Heart right ventricle (tissue), 16 donors: ENCODE results near the gene RENBP. TPM values are rescaled to one million over a fixed set of nuclear protein-coding genes. Genes with fewer than 3 reads are reported as not detected.

Experiments
- ATAC-seq, 8 donors: fragments of 200-7000 bp; cut with Tn5 transposase; one replicate each; pipeline ENCODE4 v1.9.1; 2020; ENCODE audit warnings: mild to moderate bottlenecking in 8 of 8, moderate library complexity in 8 of 8, moderate number of reproducible peaks in 1 of 8
- DNase-seq, 2 donors: peaks; one replicate each; pipeline ENCODE4 v3.0.0-alpha.2; 2020
- H3K27ac ChIP-seq, 10 donors: fragments of 200-600 bp; sonication (generic) in 2 of 10; one replicate each; pipeline versions ENCODE4 v1.5.0 to v1.8.0; 2020 to 2022; ENCODE audit warnings: mild to moderate bottlenecking in 3 of 10
- H3K27me3 ChIP-seq, 7 donors: fragments of 200-600 bp; one replicate each; pipeline ENCODE4 v1.8.0; 2021 to 2022; ENCODE audit warnings: mild to moderate bottlenecking in 2 of 7
- H3K36me3 ChIP-seq, 9 donors: fragments of 200-600 bp; sonication (generic) in 1 of 9; one replicate each; pipeline versions ENCODE4 v1.5.0 to v1.8.0; 2020 to 2022; ENCODE audit warnings: mild to moderate bottlenecking in 2 of 9
- H3K4me1 ChIP-seq, 9 donors: fragments of 200-600 bp; sonication (generic) in 1 of 9; one replicate each; pipeline versions ENCODE4 v1.5.0 to v1.8.0; 2020 to 2022; ENCODE audit warnings: mild to moderate bottlenecking in 4 of 9
- H3K4me3 ChIP-seq, 10 donors: fragments of 200-600 bp; sonication (generic) in 2 of 10; one replicate each; pipeline versions ENCODE4 v1.5.0 to v1.8.0; 2020 to 2022; ENCODE audit warnings: mild to moderate bottlenecking in 7 of 10, moderate library complexity in 2 of 10
- H3K9me3 ChIP-seq, 11 donors: fragments of 200-600 bp in 10 of 11; sonication (generic) in 2 of 11; one replicate each; pipeline versions ENCODE4 v1.5.0 to v1.8.0; 2013 to 2022; ENCODE audit warnings: mild to moderate bottlenecking in 2 of 11, control low read depth in 1 of 11, moderate library complexity in 1 of 11
- CTCF ChIP-seq, 9 donors: fragments of 200-600 bp; sonication (generic) in 2 of 9; IDR thresholded peaks; one replicate each; pipeline versions ENCODE4 v1.5.0 to v1.8.0; 2021 to 2022; ENCODE audit warnings: antibody characterized with exemption in 9 of 9, mild to moderate bottlenecking in 5 of 9, moderate library complexity in 1 of 9
- WGBS, 2 donors: extraction: QIAGEN DNeasy Blood & Tissue Kit; methylation state at CpG; one replicate each; pipeline ENCODE4 v1.1.7; 2013; ENCODE audit warnings: inconsistent platforms in 1 of 2; 5-methylcytosine and 5-hydroxymethylcytosine counted together
- intact Hi-C, 10 donors: fragments of 100-400 bp; cut with DNase I; formaldehyde crosslinking; loops; one replicate each; pipeline versions ENCODE4 v1.11.1 to v1.14.2; 2022
- polyA plus RNA-seq, 2 donors: library from polyadenylated mRNA; stranded (reverse); fragments of 200-250 nt; gene quantifications; one replicate each; pipeline ENCODE4 v1.2.3, GENCODE V29; 2013
- total RNA-seq, 10 donors: library from RNA; stranded (reverse); fragmentation: NEBNext Ultra II Directional in 3 of 10; extraction: Animal tissue kit (Norgen Biotek cat#: 25700) in 3 of 10; gene quantifications; one replicate each; pipeline versions ENCODE4 v1.2.1 to v1.2.4, GENCODE V29; 2021 to 2023
- donor health status: Arrhythmogenic right ventricular cardiomyopathy.
- donor health status: ischemic (EF 13 %, LVEDD 7.1; RV severe dilation, severe dysfunction).
- donor health status: healthy with polysubstance abuse.
- donor health status: DM: no; HTN: yes; CAD: no.
- donor health status: DM: no; HTN: no; CAD: no.
- donor health status: ischemic (EF 25% LVEDD 6.9; RV normal size, moderate dysfunction).
- donor health status: ischemic (EF 25% LVEDD 5.7; RV mildly dilated, moderate dysfunction).
- donor health status: healthy.
- donor health status: DM: yes; HTN: yes; CAD: no.
- donor health status: Ischemic cardiomyopathy.
- donor health status: ischemic (EF 35%, LVEDD 5.7; RV mildly dilated, moderate dysfunction).
- donor health status: nonischemic (EF 11% LVEDD 7.7; RV severe dilation, severe dysfunction).
- donor health status: DM: yes; HTN: yes; CAD: no.
- donor health status: PGD.
- donor health status: ischemic (EF 29% LVEDD 5.4; RV normal size, mild dysfunction).
- donor health status: nonischemic (EF 23%, LVEDD 6.1; RV moderate dilation, normal function).

RENBP gene
- total and polyA plus RNA-seq, 12 donors: 6.0 to 17.0 (median 9.6) TPM

- TF ChIP-seq CTCF (IDR thresholded peaks at IDR 0.05): no peak
- WGBS, 2 donors: 89 to 97% methylated on average over 3 of the region's 3 CpGs
These were observed 7.4 kb downstream of the RENBP start for GRCh38 chrX:153937056-153937455.

GRCh38 chrX:153935326-153935851 lies 9.1 kb downstream of the RENBP start:
- TF ChIP-seq CTCF (IDR thresholded peaks at IDR 0.05): no peak
- DNase-seq (no peak), ATAC-seq (peak in 1 of 8 donors; percentile 11)
- peaks cover 0 to 21% (median 15%) of the 10 kb centered on the region in 9 donors for H3K4me1 ChIP-seq
- 14 to 28% methylated on average over 16 to 28 of the region's 32 CpGs for WGBS, 2 donors
- peaks cover 0 to 28% (median 0%) of the 10 kb centered on the region in 7 donors for H3K27me3 ChIP-seq
- no peaks in the 10 kb centered on the region for H3K9me3 ChIP-seq
- peak overlapping the region in 5 of 10 donors; percentile 39 to 80 (median 58) for H3K27ac ChIP-seq
- peak overlapping the region; percentile 10 to 78 (median 67) for H3K4me3 ChIP-seq
- H3K36me3 ChIP-seq: peaks cover 0 to 31% (median 0%) of the 10 kb centered on the region in 9 donors
- intact Hi-C loops: no loop called here

More at GRCh38 chrX:153937056-153937455, 7.4 kb downstream of the RENBP start:
- no peak for ATAC-seq
- no peaks in the 10 kb centered on the region for H3K9me3 ChIP-seq
- H3K27ac ChIP-seq: no peak overlapping the region
- no peak overlapping the region for H3K4me3 ChIP-seq
- H3K27me3 ChIP-seq: peaks cover 0 to 45% (median 0%) of the 10 kb centered on the region in 7 donors
- no peak for DNase-seq
- peaks cover 0 to 34% (median 15%) of the 10 kb centered on the region in 9 donors for H3K4me1 ChIP-seq
- peaks cover 0 to 14% (median 0%) of the 10 kb centered on the region in 9 donors for H3K36me3 ChIP-seq
- intact Hi-C loops: no loop called here

GRCh38 chrX:153934762-153935325 lies 9.6 kb downstream of the RENBP start, which contains the start of gene NAA10:
TSS of gene NAA10 (minus strand) at chrX:153935037. CDS start at chrX:153934904, 133 bp downstream.
- peaks cover 0 to 37% (median 0%) of the 10 kb centered on the region in 9 donors for H3K36me3 ChIP-seq
- peak within 1 kb of the TSS in 9 of 10 donors; percentile 70 to 82 (median 78) for H3K27ac ChIP-seq
- no peaks in the 10 kb centered on the region for H3K9me3 ChIP-seq
- peaks cover 0 to 24% (median 15%) of the 10 kb centered on the region in 9 donors for H3K4me1 ChIP-seq
- H3K4me3 ChIP-seq: peak within 1 kb of the TSS; percentile 58 to 78 (median 71)
- peak; percentile 54 to 75 for DNase-seq
- intact Hi-C loops: no loop called here
- peaks cover 0 to 23% (median 0%) of the 10 kb centered on the region in 7 donors for H3K27me3 ChIP-seq
- peak; percentile 92 to 98 (median 96) for ATAC-seq
- TF ChIP-seq CTCF (IDR thresholded peaks at IDR 0.05): no peak
- 0% methylated on average over 7 to 56 of the region's 87 CpGs for WGBS, 2 donors

- peaks cover 0 to 40% (median 0%) of the 10 kb centered on the region in 9 donors for H3K36me3 ChIP-seq
- ATAC-seq (peak in 5 of 8 donors; percentile 1 to 14 (median 11)), DNase-seq (no peak)
- intact Hi-C loops: no loop called here
- no peaks in the 10 kb centered on the region for H3K9me3 ChIP-seq
- H3K4me1 ChIP-seq: peaks cover 0 to 28% (median 19%) of the 10 kb centered on the region in 9 donors
- peaks cover 0 to 21% (median 0%) of the 10 kb centered on the region in 7 donors for H3K27me3 ChIP-seq
- no peak for TF ChIP-seq CTCF (IDR thresholded peaks at IDR 0.05)
- peak overlapping the region in 9 of 10 donors; percentile 70 to 82 (median 78) for H3K27ac ChIP-seq
- WGBS, 2 donors: 2 to 10% methylated on average over 18 to 32 of the region's 33 CpGs
- peak overlapping the region; percentile 58 to 78 (median 71) for H3K4me3 ChIP-seq
These were observed 10.2 kb downstream of the RENBP start for GRCh38 chrX:153934148-153934761.
